ENCODE measurements around the gene VTCN1. TPM values are rescaled to one million over a fixed set of nuclear protein-coding genes. Genes with fewer than 3 reads are reported as not detected.

Gene VTCN1
- total RNA-seq, 1 donor from 2014 or later, result not detected

DNA sequence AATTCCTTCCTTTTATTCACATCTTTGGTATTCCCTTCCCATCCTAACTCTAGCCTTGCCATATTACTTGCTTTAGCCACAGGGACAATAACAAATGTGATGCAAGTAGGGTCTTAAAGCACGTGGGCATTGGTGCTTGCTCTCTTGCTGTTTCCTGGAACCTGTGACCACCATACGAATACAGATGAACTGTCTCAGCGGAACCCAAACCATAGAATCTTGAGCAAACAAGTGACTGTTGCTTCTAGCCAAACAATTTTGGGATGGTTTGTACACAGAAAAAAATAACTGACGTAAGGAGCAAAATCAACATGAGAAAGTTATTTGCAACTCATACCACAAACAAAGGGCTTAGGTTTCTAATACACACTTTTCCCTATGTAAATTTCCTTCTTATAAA, 15.2 kb upstream of the VTCN1 start:
- H3K36me3 ChIP-seq, result no peaks in the 10 kb centered on the region
- no peaks in the 10 kb centered on the region for H3K27me3 ChIP-seq (ENCODE audit: low read depth)
- TF ChIP-seq, protein P1, sequence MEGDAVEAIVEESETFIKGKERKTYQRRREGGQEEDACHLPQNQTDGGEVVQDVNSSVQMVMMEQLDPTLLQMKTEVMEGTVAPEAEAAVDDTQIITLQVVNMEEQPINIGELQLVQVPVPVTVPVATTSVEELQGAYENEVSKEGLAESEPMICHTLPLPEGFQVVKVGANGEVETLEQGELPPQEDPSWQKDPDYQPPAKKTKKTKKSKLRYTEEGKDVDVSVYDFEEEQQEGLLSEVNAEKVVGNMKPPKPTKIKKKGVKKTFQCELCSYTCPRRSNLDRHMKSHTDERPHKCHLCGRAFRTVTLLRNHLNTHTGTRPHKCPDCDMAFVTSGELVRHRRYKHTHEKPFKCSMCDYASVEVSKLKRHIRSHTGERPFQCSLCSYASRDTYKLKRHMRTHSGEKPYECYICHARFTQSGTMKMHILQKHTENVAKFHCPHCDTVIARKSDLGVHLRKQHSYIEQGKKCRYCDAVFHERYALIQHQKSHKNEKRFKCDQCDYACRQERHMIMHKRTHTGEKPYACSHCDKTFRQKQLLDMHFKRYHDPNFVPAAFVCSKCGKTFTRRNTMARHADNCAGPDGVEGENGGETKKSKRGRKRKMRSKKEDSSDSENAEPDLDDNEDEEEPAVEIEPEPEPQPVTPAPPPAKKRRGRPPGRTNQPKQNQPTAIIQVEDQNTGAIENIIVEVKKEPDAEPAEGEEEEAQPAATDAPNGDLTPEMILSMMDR (IDR thresholded peaks at IDR 0.05; ENCODE audit: borderline replicate concordance), result no peak
- H3K4me3 ChIP-seq, result no peak overlapping the region
- no peaks in the 10 kb centered on the region for H3K4me1 ChIP-seq
- no peak overlapping the region for H3K27ac ChIP-seq (replicated peaks)
- intact Hi-C loops (cut with micrococcal nuclease), result no loop called here
- no peaks in the 10 kb centered on the region for H3K9me3 ChIP-seq (replicated peaks)
- no peak for DNase-seq

DNA sequence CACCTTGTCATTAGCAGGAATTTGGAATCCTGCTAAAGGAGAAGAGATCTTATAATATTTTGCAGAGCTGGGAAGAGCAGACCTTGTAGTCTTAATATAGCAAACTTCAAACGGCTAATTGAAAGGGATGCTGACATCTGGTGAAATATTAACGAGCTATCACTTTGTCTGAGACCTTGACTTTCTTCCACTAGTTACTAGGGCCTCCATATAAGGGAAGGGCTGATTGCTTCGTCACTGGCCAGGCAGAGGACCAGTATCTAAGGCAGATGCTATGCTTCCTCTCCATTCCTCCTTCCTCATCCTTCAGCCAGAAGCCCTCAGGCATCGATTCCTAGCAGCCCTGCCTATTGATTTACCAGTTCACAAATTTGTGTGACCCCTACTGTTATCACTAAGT, 6.0 kb upstream of the VTCN1 start:
- peak overlapping the region; percentile 41 for H3K27ac ChIP-seq (replicated peaks)
- DNase-seq, result no peak
- intact Hi-C loops (cut with micrococcal nuclease), result no loop called here
- H3K4me3 ChIP-seq, result no peak overlapping the region
- H3K36me3 ChIP-seq, result no peaks in the 10 kb centered on the region
- no peaks in the 10 kb centered on the region for H3K9me3 ChIP-seq (replicated peaks)
- H3K27me3 ChIP-seq (ENCODE audit: low read depth), result no peaks in the 10 kb centered on the region
- TF ChIP-seq, protein P1 (IDR thresholded peaks at IDR 0.05; ENCODE audit: borderline replicate concordance), result no peak
- H3K4me1 ChIP-seq, result peaks cover 8% of the 10 kb centered on the region

DNA sequence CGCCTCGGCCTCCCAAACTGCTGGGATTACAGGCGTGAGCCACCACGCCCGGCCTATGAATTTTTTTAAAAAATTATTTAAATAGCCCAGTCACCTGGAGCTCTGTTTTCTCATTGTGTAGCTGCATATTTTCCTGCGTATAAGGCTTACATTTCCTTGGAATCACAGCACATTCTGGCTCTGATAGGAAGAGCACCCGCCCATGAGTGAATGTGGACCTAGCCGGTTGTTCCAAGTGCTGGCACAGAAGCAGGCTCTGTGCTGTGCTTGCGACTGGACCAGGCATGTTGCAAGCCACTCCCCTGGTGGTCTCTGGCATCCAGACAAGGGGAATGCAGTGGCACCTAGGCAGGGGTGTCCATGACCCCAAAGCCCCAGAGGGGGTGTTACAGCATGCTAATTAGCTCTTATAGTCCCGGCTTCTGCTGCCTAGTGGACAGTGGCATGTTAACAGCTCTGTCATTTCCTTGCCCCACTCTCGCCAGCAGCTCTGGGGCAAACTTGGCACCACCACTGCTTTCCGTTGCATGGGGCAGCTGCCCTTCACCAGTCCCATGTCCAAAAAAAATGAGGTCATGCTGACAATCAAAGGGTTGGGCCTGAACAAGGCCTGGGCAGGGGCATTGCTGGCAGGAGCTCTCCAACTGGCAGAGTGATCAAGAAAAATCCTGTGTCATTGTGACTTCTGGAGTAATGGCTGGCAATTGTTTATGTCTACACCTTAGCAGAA, 5.2 kb upstream of the VTCN1 start:
- TF ChIP-seq, protein P1 (IDR thresholded peaks at IDR 0.05; ENCODE audit: borderline replicate concordance), result peak; percentile 19
- H3K36me3 ChIP-seq, result no peaks in the 10 kb centered on the region
- no peaks in the 10 kb centered on the region for H3K9me3 ChIP-seq (replicated peaks)
- H3K27ac ChIP-seq (replicated peaks), result peak overlapping the region; percentile 41
- no peaks in the 10 kb centered on the region for H3K27me3 ChIP-seq (ENCODE audit: low read depth)
- DNase-seq, result peak; percentile 27
- peaks cover 8% of the 10 kb centered on the region for H3K4me1 ChIP-seq
- intact Hi-C loops (cut with micrococcal nuclease), result no loop called here
- no peak overlapping the region for H3K4me3 ChIP-seq

DNA sequence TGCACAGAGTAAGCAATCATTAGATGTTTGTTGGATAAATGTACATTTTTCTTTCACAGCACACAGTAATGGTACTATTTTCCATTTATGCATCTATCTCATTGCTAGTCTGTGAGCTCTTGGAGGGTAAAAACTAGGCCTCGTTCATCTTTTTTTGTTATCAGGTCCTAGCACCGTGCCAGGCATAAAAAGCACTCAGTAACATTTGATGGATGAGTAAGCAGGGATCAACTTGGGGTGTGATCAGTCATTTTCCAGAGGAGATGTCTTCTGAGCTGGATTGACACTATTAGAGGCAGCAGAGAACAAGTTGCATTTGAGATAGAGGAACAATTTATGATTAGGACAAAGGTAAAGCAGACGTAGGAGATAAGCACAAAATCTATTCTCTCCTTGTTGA, 4.3 kb upstream of the VTCN1 start:
- no peak for DNase-seq
- TF ChIP-seq, protein P1 (IDR thresholded peaks at IDR 0.05; ENCODE audit: borderline replicate concordance), result no peak
- Histone ChIP-seq H3K4me3 (no peak overlapping the region), H3K4me1 (peaks cover 8% of the 10 kb centered on the region), H3K27me3 (ENCODE audit: low read depth) (peaks cover 8% of the 10 kb centered on the region), H3K36me3 (no peaks in the 10 kb centered on the region), H3K9me3 (replicated peaks) (no peaks in the 10 kb centered on the region), H3K27ac (replicated peaks) (no peak overlapping the region)
- intact Hi-C loops (cut with micrococcal nuclease), result no loop called here

DNA sequence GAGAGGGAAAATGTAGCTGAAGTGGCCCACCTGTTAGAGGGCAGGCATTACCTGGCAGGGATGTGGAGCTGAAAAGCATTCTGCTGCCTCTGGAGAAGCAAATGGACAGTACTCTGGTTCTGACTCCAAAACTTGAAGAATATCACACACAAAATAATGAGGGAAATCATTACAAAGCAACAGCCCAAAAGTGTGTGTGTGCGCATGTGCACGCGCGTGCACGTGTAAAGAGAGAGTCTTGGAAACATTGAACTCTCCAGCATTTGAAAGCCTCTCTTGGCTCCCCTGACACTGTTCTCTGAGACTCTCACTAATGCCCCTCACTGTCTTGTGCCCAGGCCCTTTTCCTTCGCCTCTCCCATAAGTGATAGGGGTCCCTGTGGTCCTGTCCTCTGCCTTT, 2.3 kb upstream of the VTCN1 start:
- TF ChIP-seq, protein P1 (IDR thresholded peaks at IDR 0.05; ENCODE audit: borderline replicate concordance), result no peak
- DNase-seq, result no peak

More for the DNA sequence above, 2.3 kb upstream of the VTCN1 start:
- intact Hi-C loops (cut with micrococcal nuclease), result no loop called here
- Histone ChIP-seq H3K27me3 (ENCODE audit: low read depth) (peaks cover 11% of the 10 kb centered on the region), H3K27ac (replicated peaks) (no peak overlapping the region), H3K36me3 (no peaks in the 10 kb centered on the region), H3K4me1 (peaks cover 8% of the 10 kb centered on the region), H3K4me3 (no peak overlapping the region), H3K9me3 (replicated peaks) (no peaks in the 10 kb centered on the region)

All from left ventricle myocardium inferior (tissue), 1 donor.